OCI-LY7 (cell line): ENCODE results near the gene FBXO44. TPM values are rescaled to one million over a fixed set of nuclear protein-coding genes. Genes with fewer than 3 reads are reported as not detected.

Source experiments
- BruUV-seq: library from RNA; stranded (reverse); fragments of 400-500 nt; replicated peaks from 2 replicates; lab custom pipeline; 2021; lab: Mats Ljungman, UMichigan
- CTCF ChIA-PET: fragments of 300-600 bp; sonication (Branson Sonifier 250); formaldehyde crosslinking; loops from one replicate; lab custom pipeline; 2022; ENCODE audit warnings: antibody characterized with exemption; ENCODE audit not compliant: unreplicated experiment; lab: Charles Lee
- POLR2A ChIA-PET: fragments of 300-600 bp; sonication (Branson Sonifier 250); formaldehyde crosslinking; loops from one replicate; lab custom pipeline; 2022; ENCODE audit warnings: antibody characterized with exemption; lab: Charles Lee
- DNase-seq: peaks from one replicate; pipeline ENCODE4 v3.0.0-alpha.2; 2015; ENCODE audit warnings: low spot score
- H2AFZ ChIP-seq: fragments of 200-600 bp; sonication (generic), shearing (Covaris generic); 2 replicates; pipeline ENCODE4 v1.6.1; 2014; ENCODE audit warnings: mild to moderate bottlenecking, antibody characterized with exemption, low read length, moderate library complexity
- H3K27ac ChIP-seq: fragments of 200-600 bp; sonication (generic); 2 replicates; pipeline ENCODE4 v1.5.1; 2014; ENCODE audit warnings: mixed run types, low read depth, mild to moderate bottlenecking, moderate library complexity, low read length, inconsistent platforms; ENCODE audit not compliant: poor library complexity, severe bottlenecking
- H3K36me3 ChIP-seq: fragments of 200-600 bp; sonication (generic); 2 replicates; pipeline ENCODE4 v1.6.1; 2014; ENCODE audit warnings: mild to moderate bottlenecking, antibody characterized with exemption, low read length, moderate library complexity, mixed read lengths; ENCODE audit not compliant: insufficient read depth
- H3K4me1 ChIP-seq: fragments of 200-600 bp; sonication (generic); 2 replicates; pipeline ENCODE4 v1.5.1; 2014; ENCODE audit warnings: mild to moderate bottlenecking, low read length; ENCODE audit not compliant: insufficient read depth, poor library complexity, severe bottlenecking
- H3K4me2 ChIP-seq: fragments of 200-600 bp; sonication (generic); 2 replicates; pipeline ENCODE4 v1.6.1; 2014; ENCODE audit warnings: mild to moderate bottlenecking, low read length
- H3K4me3 ChIP-seq: fragments of 200-600 bp; sonication (generic); 2 replicates; pipeline ENCODE4 v1.5.1; 2014; ENCODE audit warnings: mild to moderate bottlenecking, low read depth, low read length; ENCODE audit not compliant: poor library complexity, severe bottlenecking
- H3K79me2 ChIP-seq: fragments of 200-600 bp; sonication (generic); 2 replicates; pipeline ENCODE4 v1.6.1; 2016; ENCODE audit warnings: low read depth, mild to moderate bottlenecking, low read length, moderate library complexity, mixed read lengths; ENCODE audit not compliant: insufficient read depth
- H3K9me2 ChIP-seq: fragments of 200-600 bp; sonication (generic); 2 replicates; pipeline ENCODE4 v1.6.1; 2016; ENCODE audit warnings: mild to moderate bottlenecking, low read length, mixed read lengths; ENCODE audit not compliant: insufficient read depth
- H3K9me3 ChIP-seq: fragments of 200-600 bp; sonication (generic); 2 replicates; pipeline ENCODE4 v1.6.1; 2014; ENCODE audit warnings: mild to moderate bottlenecking, mixed run types, low read length, mixed read lengths
- H4K20me1 ChIP-seq: fragments of 200-600 bp; sonication (generic); 2 replicates; pipeline ENCODE4 v1.6.1; 2014; ENCODE audit warnings: mild to moderate bottlenecking, antibody characterized with exemption, low read length, moderate library complexity, mixed read lengths; ENCODE audit not compliant: insufficient read depth
- EZH2phosphoT487 ChIP-seq: fragments of 200-600 bp; sonication (generic); IDR thresholded peaks from 2 replicates; pipeline ENCODE4 v1.6.1; 2018; ENCODE audit warnings: low read depth, borderline replicate concordance, mild to moderate bottlenecking, mixed run types, antibody characterized with exemption, low read length, moderate library complexity, mixed read lengths
- intact Hi-C: fragments of 100-400 bp; cut with micrococcal nuclease; formaldehyde crosslinking; loops from one replicate; pipeline ENCODE4 v1.10.0; 2022; ENCODE audit not compliant: unreplicated experiment
- total RNA-seq, 2 experiments: library from RNA; depleted of rRNA in 1 of 2; stranded (reverse); fragments of >200 nt in 1 of 2; shearing (Covaris generic) in 1 of 2; gene quantifications; 2 replicates each; pipeline ENCODE4 v1.2.3, GENCODE V29; 2014 to 2022
- TF ChIP-seq, protein P1 (sequence below): fragments of 200-600 bp; sonication (generic); conservative IDR thresholded peaks from 2 replicates; pipeline ENCODE4 v1.5.1; 2014; ENCODE audit warnings: mild to moderate bottlenecking, antibody characterized with exemption, low read length, moderate library complexity, mixed read lengths

The FBXO44 gene
- total RNA-seq, 2 experiments from 2014 or later: 16.2 to 20.8 TPM

DNA sequence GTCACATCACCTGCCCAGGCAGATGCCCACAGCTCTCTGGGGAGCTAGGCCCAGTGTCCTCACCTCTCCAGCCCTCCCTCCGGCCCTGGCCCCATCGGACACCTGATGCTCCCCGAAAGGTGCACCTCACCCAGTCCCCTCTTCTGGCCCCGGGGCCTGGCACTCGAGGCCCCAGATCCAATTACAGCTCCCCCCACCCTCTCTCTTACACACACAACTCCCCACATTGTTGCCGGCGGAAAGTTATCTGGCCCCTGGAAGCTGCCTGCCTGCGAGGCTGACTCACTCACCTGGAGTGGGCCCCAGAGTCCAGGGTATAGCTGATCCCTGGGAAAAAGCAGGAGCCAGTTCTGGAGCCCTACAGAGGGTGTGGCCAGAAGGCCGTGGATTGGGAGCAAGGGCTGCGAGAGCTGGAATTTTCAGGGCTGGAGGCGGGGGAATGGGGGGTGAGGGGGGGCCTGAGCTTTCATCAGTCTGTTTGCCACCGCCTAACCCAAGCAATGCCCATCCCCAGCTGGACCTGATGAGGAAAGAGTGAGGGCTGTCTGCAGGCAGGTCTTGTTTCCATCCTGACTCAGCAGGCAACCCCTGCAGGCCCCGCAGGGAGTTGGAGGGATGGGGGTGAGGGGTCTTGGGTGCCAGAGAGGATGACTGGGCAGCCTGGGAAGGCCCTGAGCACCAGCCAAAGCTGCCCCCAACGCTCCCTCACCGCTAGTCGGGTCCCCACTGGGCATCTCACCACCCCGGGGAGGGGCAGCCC is 1.4 kb upstream of the FBXO44 start:
- TF ChIP-seq EZH2phosphoT487: no peak
- TF ChIP-seq, protein P1, sequence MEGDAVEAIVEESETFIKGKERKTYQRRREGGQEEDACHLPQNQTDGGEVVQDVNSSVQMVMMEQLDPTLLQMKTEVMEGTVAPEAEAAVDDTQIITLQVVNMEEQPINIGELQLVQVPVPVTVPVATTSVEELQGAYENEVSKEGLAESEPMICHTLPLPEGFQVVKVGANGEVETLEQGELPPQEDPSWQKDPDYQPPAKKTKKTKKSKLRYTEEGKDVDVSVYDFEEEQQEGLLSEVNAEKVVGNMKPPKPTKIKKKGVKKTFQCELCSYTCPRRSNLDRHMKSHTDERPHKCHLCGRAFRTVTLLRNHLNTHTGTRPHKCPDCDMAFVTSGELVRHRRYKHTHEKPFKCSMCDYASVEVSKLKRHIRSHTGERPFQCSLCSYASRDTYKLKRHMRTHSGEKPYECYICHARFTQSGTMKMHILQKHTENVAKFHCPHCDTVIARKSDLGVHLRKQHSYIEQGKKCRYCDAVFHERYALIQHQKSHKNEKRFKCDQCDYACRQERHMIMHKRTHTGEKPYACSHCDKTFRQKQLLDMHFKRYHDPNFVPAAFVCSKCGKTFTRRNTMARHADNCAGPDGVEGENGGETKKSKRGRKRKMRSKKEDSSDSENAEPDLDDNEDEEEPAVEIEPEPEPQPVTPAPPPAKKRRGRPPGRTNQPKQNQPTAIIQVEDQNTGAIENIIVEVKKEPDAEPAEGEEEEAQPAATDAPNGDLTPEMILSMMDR: no peak
- CTCF ChIA-PET: interaction anchor here (0.6 to 1.1 kb wide), 3 partner anchors 66 to 554 kb away, joined by 3 to 5 read pairs (median 4); no protein-coding TSS in a partner anchor
- H2AFZ ChIP-seq: no peak overlapping the region
- H3K4me3 ChIP-seq: no peak overlapping the region
- H3K4me2 ChIP-seq: peak overlapping the region; percentile 85; the same call in 1 of the 2 replicates
- H4K20me1 ChIP-seq: no peaks in the 10 kb centered on the region
- POLR2A ChIA-PET: interaction anchor here (2.2 kb wide), 1 partner anchor 29 kb away, joined by 16 read pairs; the partner anchor contains the start of gene MAD2L2
- peaks cover 7% of the 10 kb centered on the region; the same call in 1 of the 2 replicates for H3K36me3 ChIP-seq
- peaks cover 26% of the 10 kb centered on the region for H3K4me1 ChIP-seq
- no peak for DNase-seq
- intact Hi-C loops: loop anchor here (10.0 kb wide), 1 partner anchor 312 kb away; no protein-coding TSS in a partner anchor
- H3K9me2 ChIP-seq: no peaks in the 10 kb centered on the region
- H3K27ac ChIP-seq: no peak overlapping the region
- no peaks in the 10 kb centered on the region for H3K9me3 ChIP-seq
- BruUV-seq: no TSS peak
- H3K79me2 ChIP-seq: no peaks in the 10 kb centered on the region

- Histone ChIP-seq H3K27ac (no peak overlapping the region), H3K9me3 (no peaks in the 10 kb centered on the region), H2AFZ (no peak overlapping the region), H3K36me3 (peaks cover 7% of the 10 kb centered on the region; the same call in 1 of the 2 replicates), H4K20me1 (no peaks in the 10 kb centered on the region), H3K4me1 (peaks cover 26% of the 10 kb centered on the region), H3K79me2 (no peaks in the 10 kb centered on the region), H3K4me2 (peak overlapping the region; percentile 85; the same call in 1 of the 2 replicates), H3K4me3 (no peak overlapping the region), H3K9me2 (no peaks in the 10 kb centered on the region)
- no peak for DNase-seq
- intact Hi-C loops: loop anchor here (10.0 kb wide), 1 partner anchor 311 kb away; no protein-coding TSS in a partner anchor
- POLR2A ChIA-PET: interaction anchor here (2.2 kb wide), 1 partner anchor 28 kb away, joined by 16 read pairs; the partner anchor contains the start of gene MAD2L2
- CTCF ChIA-PET: interaction anchor here (0.6 to 1.1 kb wide), 2 partner anchors 65 to 555 kb away, joined by 3 to 5 read pairs; no protein-coding TSS in a partner anchor
- TF ChIP-seq, protein P1: no peak
- no peak for TF ChIP-seq EZH2phosphoT487
- no TSS peak for BruUV-seq
These were observed 878 bp upstream of the FBXO44 start for GRCh38 chr1:11653861-11654136.
